Putamen (tissue), 1 donor: ENCODE measurements around the gene RAC2.
"Not testable (repeated sequence)": the region's sequence is repeated elsewhere in the genome, so short reads cannot be mapped to it uniquely, and the experiment has no call there.

ENCODE experiments used
- DNase-seq: peaks from one replicate; pipeline ENCODE4 v3.0.0-alpha.2; 2016; ENCODE audit warnings: low spot score

Gene RAC2

DNA sequence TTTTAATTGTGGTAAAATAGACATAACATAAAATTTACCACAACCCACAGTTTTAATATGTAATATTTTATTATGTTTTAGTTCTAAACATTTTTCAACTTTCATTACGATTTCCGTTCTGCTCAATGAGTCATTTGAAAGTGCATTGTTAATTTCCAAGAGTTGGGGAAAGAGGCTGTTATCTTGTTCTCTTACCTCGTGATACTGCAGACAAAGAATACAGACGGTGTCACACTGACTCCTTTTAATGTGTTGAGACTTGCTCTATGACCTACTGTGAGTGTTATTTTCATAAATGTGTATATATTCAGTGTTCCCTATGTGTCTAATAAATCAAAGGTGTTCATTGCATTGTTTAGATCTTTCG is 10.8 kb upstream of the RAC2 start:
- no peak for DNase-seq

- DNase-seq = no peak
Measured at GRCh38 chr22:37254209-37254866, 10.3 kb upstream of the RAC2 start.

DNA sequence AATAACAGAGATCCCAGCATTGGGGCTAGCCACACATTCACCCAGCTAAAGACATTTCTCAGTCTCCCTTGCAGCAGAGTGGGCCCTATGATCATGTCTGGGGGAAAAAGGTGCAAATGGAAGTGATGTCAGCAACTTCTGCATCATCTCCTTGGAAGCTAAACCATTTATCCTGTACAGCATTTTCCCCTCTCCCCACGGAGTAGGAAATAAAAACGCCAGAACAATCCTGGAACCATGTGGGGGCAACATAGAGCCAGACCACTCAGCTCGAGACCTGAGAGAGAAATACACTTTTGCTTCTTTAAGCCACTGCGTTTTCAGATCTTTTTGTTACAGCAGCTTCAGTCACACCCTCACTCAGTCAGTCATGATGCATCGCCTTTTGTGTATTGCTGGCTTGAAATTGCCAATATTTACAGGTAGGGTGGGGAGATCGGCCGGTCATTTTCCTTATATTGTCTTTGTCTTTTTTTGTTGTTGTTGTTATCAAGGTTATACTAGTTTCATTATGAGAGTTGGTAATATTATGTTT is 9.1 kb upstream of the RAC2 start:
- DNase-seq = no peak

GRCh38 chr22:37251836-37252235 is 7.8 kb upstream of the RAC2 start:
- not testable (repeated sequence) for DNase-seq

GRCh38 chr22:37249986-37250385 is 5.9 kb upstream of the RAC2 start:
- no peak for DNase-seq

DNA sequence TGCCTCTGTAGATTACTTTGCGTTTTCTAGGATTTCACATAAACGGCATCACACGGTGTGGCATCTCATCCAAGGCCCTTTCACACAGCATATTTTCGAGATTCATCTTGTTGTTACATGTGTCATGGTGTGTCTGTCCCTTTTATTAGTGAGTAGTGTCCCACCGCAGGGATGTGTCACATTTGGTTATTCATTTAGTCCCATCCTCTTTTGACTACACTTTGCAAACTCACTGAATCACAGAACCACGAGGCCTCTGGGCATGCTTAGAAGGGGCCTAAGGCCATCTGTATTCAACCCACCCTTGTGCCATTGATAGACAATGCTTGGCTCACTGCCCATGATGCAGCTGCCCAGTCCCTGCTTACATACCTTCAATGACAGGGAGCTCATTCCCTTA is 4.2 kb upstream of the RAC2 start:
- DNase-seq = no peak

DNA sequence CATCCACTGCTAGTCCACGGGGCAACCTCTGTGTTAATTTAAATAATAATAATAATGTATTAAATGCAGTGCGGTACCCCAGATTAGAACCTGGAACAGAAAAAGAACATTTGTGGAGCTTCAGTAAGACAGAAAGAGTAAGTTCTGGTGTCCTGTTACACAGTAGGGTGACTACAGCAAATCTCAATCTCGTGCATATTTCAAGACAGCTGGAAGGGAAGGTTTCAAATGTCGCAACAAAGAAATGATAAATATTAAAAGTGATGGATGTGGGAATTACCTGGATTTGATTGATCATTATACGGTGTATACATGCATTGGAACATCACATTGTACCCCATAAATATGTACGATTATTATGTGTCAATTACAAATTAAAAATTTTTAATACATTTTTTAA is 1.7 kb upstream of the RAC2 start:
- DNase-seq = no peak

DNA sequence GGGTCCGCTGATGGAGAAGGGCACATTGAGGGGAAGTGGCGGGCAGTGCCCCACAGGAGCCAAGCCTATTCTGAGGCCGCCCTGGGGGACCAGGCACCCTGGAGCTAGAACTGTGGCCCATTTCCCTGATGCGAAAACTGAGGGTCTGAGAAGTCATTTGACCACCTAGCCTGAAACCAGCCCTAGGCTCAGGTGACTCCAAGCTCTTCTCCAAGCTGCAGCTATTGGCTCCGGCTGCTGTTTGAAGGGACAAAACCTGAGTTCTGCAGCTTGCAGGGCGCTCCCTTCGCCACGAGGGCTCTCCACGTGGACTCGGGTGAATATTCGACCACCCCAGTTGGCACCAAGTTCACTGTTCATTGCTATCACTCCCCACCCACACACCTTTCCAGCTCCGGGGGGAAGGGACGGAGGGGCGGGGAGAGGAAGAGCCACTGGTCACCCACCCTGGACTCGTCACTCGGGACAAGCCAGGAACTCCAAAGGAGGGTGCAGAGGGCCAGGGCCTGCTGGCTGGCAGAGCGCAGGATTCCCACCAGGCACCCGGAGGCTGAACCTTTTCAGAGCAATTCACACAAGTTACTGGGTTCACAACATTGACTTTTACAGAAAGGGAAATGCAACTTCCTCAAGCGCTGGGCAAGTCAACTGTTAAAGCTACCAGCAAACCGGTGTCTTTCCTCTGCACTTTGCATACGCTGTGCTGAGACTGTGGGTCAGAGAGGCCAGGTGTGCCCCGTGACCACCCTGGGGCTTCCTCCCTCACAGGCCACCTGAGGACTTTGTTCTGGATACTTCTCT is 1.1 kb upstream of the RAC2 start:
- no peak for DNase-seq

GRCh38 chr22:37243402-37244113 is 511 bp downstream of the RAC2 start:
- DNase-seq = no peak

- no peak for DNase-seq
Measured at GRCh38 chr22:37242395-37242918, 1.6 kb downstream of the RAC2 start.

GRCh38 chr22:37241351-37242142 is 2.5 kb downstream of the RAC2 start:
- DNase-seq = no peak

- no peak for DNase-seq
Measured at GRCh38 chr22:37240941-37241320, 3.1 kb downstream of the RAC2 start.

DNA sequence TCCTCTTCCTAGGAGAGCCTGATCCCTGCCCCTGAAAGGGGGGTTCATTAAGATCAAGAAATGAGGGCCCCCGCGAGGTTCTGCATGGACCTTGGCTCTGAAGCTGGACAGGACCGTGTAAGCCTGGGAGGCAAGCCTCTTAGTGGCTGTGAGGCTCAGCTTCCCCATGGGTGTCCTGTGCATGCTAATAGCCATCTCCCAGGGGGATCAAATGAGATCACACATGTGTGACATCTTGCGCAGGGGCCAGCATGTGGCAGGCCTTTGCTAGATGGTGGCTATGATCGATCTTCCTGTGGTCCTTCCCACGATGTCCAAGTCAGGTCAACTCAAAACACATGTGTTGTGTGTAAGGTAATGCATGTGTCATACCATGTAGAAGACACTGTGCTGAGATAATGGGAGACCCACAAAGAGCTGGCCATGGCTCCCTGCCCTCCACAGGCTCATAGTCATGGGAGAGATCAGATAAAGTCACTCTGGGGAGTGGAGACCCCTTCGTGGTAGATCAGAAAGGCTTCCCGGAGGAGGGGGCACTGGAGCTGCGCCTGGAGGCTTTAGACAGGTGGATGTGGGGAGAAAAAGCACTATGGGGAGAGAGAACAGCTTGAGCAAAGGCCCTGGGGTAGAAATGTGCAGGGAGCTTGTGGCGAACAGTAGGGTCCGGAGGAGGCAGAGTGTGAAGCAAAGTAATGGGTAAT is 3.7 kb downstream of the RAC2 start:
- DNase-seq = no peak

- DNase-seq = no peak
Measured at GRCh38 chr22:37239336-37240239, 4.5 kb downstream of the RAC2 start.

DNA sequence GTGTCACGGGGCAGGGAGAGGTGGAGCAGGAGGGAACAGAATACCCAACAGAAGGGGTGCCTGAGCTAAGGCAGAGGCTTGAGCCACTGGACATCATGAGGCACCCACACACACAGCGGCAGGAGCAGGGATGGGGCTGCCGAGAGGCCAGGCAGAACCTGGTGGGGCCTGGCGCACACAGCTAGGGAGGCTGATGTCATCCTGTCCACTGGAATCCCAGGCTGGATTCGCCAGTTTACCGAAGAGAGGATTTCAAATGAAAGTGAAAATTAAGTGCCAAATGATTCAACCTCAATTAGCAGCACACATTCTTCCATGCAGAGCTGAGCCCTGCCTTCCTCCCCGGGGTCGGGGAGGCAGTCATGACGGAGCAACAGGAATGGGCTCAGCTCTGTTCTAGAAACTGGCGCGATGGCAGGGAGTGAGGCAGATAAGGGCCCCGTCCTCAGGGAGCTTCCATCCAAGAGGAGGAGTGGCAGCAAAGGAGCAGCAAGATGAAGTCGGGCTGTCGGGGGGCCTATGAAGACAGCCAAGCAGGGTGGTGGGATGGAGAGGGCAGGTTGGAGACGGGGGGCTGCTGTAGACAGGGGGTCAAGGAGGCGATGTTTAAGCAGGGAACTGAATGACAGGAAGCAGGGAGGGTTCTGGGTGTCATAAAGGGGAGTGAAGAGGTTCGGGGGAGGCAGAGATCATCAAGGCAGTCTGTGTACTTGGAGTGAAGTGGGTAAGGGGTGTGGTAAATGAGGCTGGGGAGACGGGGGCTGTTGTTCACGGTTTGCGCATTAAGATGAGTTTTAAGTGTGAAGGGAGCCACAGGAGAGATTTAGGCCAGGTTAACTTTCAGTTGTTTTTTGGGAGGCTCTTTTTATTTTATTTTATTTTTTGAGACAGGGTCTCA is 6.4 kb downstream of the RAC2 start:
- DNase-seq = no peak

DNA sequence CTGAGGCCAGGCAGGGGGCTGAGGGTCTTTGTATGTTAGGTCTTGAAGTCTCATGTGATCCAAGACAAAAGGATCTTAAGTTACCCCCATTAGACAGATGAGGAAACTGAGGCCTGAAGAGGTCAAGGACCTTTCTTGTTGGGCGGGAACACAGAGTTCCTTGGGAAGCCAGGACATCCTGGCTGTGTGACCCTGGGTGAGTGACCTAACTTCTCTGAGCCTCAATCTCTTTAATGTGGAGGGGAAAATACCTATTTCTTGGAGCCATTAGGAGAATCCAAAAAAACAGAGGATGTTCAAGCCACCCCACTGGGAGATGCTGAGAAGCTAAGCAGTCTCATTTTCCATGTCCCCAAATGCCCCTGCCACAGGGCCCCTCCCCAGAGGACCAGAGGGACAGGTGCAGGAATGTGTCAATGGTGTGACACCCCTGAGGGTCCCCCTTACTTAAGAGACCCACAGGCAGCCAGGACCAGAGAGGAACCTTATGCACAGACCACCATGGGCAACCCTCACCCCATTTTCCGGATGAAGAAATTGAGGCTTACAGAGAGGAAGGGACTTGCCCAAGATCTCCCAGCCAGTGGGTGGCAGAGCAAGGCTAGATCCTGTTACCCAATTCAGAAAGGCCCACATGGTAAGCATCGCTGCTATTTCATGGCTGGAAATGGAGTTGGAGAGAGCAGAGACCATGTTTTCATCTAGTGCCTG is 8.0 kb downstream of the RAC2 start:
- no peak for DNase-seq

- no peak for DNase-seq
Measured at GRCh38 chr22:37234736-37235711, 9.0 kb downstream of the RAC2 start.
